Ureter (tissue), 1 donor: ENCODE results near the gene MTCH1. TPM values are rescaled to one million over a fixed set of nuclear protein-coding genes. Genes with fewer than 3 reads are reported as not detected.

ENCODE experiments used
- DNase-seq: peaks from one replicate; pipeline ENCODE4 v3.0.0-alpha.2; 2020; ENCODE audit warnings: low spot score
- total RNA-seq: library from RNA; stranded (reverse); gene quantifications from one replicate; pipeline ENCODE4 v1.2.4, GENCODE V29; 2023
- donor health status: DM: yes; HTN: yes; CAD: no.

The MTCH1 gene
- 170 TPM for total RNA-seq

- DNase-seq, result peak; percentile 90
These were observed at the start of gene MTCH1 for GRCh38 chr6:36985808-36986703. Gene MTCH1 (minus strand): TSS chr6:36986196. CDS start chr6:36986173, 23 bp downstream.

- no peak for DNase-seq
These were observed 48.1 kb upstream of the MTCH1 start for GRCh38 chr6:37033819-37034795.

- no peak for DNase-seq
These were observed 47.3 kb upstream of the MTCH1 start for GRCh38 chr6:37033255-37033654.

GRCh38 chr6:37032239-37032638 lies 46.2 kb upstream of the MTCH1 start:
- DNase-seq, result no peak

- no peak for DNase-seq
These were observed 44.6 kb upstream of the MTCH1 start for GRCh38 chr6:37030599-37030998.

- no peak for DNase-seq
These were observed 43.4 kb upstream of the MTCH1 start for GRCh38 chr6:37029249-37029971.

GRCh38 chr6:37027811-37028469 lies 41.9 kb upstream of the MTCH1 start:
- no peak for DNase-seq

GRCh38 chr6:37027036-37027720 lies 41.2 kb upstream of the MTCH1 start:
- DNase-seq, result no peak

- DNase-seq, result no peak
These were observed 39.8 kb upstream of the MTCH1 start for GRCh38 chr6:37025621-37026466.

GRCh38 chr6:37024656-37025337 lies 38.8 kb upstream of the MTCH1 start:
- DNase-seq, result peak; percentile 75

GRCh38 chr6:37022135-37022863 lies 36.3 kb upstream of the MTCH1 start:
- DNase-seq, result no peak

- no peak for DNase-seq
These were observed 35.5 kb upstream of the MTCH1 start for GRCh38 chr6:37021356-37022129.

- no peak for DNase-seq
These were observed 34.8 kb upstream of the MTCH1 start for GRCh38 chr6:37020812-37021211.

- no peak for DNase-seq
These were observed 34.4 kb upstream of the MTCH1 start for GRCh38 chr6:37020381-37020780.

- no peak for DNase-seq
These were observed 33.1 kb upstream of the MTCH1 start for GRCh38 chr6:37019065-37019450.

- DNase-seq, result peak; percentile 94
These were observed 32.4 kb upstream of the MTCH1 start for GRCh38 chr6:37018198-37019064.
